Activated gamma-delta T cell (primary cell): ENCODE data around the gene TTLL5.
A peak's percentile ranks its signal among the peaks of the same experiment; 100 is the strongest.

Experiments
- DNase-seq: peaks from one replicate; lab custom pipeline; 2025; lab: John Stamatoyannopoulos, UW
- total RNA-seq, 2 donors: gene quantifications; one replicate each; lab custom pipeline; 2026; lab: John Stamatoyannopoulos, UW

Gene TTLL5
- 25.6 to 27.8 reads per million in 2 donors for total RNA-seq

DNA sequence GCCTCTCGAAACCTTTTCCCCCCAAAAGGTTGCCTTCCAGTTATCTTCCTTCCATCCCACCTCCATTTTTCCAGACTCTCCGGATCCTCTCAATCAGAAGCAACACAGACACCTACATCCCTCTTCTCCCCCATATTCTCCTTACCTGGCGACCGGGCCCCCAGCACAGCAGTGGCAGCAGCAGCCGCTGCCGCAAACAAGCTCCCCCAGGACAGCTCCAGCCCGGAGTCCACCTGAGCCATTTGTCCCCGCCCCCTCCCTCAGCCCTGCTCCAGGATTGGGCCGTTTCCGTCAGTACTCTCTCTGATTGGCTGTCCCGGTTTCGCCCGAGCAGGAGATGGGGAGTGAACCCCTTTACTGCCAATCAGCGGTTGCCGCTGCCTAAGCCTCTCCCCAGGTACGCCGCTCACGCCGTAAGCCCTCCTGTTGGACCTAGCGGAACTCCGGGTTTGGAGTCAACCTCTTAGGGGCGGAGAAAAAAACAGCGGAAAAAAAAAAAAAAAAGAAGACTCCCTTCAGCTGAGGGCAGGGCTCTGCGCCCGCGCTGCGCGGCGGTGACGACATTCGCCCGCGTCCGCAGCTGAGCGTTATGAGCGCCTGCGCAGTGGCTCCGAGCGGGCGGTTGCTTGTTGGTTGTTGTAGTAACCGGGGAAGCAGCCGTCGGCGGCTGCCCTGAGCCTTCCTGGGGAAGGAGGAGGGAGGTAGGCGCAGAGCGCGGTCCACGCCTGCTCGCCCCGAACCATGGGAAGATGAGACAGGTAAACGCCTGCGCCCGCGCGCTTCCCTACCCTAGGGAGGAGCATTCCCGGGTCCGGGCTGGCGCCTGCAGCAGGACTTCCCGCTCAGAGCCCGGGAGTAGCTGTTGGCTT is at the start of gene TTLL5, which contains the start of gene ERG28:
TSS of gene TTLL5 (plus strand) at position 617 of the 869 bp plus-strand sequence. CDS start 1,904 bp downstream, outside the sequence.
TSS of gene ERG28 (minus strand) at position 247 of the 869 bp plus-strand sequence. CDS start 3,374 bp downstream, outside the sequence.
- DNase-seq = peak; percentile 95

DNA sequence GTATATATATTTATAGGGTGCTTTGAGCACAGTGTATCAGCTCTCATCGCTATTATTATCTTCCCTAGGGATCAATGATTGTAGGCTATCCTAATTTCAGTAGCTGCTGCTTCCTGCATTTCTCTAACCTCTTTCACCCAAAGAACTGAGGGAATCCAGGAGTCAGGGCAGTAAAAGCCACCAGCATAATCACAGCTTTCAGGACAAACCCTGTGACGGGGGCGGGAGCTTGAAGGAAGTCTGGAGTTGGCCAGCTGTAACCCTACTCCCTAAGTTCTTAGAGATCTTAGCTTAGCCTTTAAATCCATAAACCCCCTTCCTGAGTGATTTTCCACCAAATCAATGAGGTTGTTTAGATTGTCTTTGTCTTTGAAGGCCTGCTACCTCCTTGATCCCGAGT is 48.9 kb upstream of the TTLL5 start:
- no peak for DNase-seq

- no peak for DNase-seq
Measured at GRCh38 chr14:75614179-75614578, 46.9 kb upstream of the TTLL5 start.

DNA sequence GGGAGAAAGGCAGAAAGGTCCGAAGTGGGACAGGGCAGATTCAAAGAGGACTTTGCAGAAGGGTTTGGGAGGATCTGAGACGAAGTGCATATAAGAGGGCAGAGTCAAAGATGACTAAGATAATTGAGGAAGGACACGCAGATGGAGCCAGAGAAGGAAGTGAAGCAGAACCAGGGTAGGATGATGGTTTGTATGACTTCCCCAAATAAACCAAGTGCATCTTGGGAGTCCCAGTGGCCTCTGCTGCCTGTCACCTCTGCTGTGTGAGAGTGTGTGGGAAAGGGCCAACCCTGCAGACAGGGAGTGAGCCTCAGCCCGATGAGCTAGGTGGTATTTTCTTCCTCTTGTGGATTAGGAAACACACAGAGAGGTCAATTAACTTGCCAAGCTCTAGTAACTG is 45.8 kb upstream of the TTLL5 start:
- no peak for DNase-seq

GRCh38 chr14:75619548-75619947 is 41.5 kb upstream of the TTLL5 start:
- no peak for DNase-seq

- DNase-seq = no peak
Measured at GRCh38 chr14:75625034-75625433, 36.0 kb upstream of the TTLL5 start.

GRCh38 chr14:75626396-75626795 is 34.6 kb upstream of the TTLL5 start:
- no peak for DNase-seq

DNA sequence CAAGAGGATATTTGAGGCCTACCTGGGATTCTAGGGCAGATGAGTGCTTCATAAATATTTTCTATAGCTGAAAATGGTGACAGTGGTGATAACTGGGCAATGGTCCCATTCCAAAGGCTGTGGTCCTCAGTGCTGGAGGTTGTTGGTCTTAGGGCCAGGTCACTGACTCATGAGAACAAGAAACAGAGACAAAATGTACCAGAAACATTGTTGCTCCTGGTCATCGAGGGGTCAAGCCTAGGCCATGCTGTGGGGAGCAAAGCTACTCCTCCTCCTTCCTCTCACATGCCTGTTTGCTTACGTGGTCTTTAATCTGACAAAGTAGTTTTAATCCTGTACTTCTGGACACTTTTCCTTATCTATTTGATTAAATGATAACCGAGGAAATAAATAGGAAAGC is 34.2 kb upstream of the TTLL5 start:
- no peak for DNase-seq

DNA sequence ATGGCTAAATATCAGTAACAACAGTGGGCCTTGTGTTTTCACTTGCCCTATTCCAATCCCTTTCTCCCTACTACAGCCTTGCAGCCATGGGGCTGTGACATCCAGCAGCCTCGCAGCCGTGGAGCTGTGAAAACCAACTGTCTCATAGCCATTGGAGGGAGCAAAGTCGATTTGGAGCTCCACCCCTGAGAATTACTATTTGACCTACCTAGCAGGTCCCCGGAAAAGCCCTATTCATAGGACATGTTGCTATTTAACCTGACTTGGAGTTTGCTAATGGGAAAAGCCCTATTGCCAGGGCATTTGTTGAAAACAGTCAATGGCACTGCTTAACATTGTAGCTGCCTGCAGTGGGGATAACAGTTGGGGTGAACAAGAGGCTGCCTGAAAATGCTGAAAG is 33.6 kb upstream of the TTLL5 start:
- no peak for DNase-seq

DNA sequence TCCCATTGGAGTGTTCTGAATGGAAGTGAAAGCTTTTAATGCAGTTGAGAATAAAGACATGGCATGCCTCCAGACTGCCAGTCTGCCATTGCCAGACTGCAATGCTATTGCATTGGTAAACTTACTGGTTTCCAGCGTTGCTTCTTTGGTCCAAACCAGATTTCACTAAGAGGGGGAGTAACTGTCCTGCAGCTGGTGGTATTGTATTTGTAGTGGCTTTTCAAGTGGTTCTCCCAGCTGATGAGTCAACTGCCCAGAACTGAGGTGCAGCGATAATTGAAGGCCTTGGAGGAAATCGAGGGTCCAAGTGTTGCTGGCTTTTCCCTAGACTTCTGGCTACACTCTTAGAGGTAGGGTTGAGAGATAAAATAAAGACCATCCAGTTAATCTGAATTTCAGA is 32.2 kb upstream of the TTLL5 start:
- no peak for DNase-seq

GRCh38 chr14:75630695-75631452 is 30.2 kb upstream of the TTLL5 start:
- no peak for DNase-seq

DNA sequence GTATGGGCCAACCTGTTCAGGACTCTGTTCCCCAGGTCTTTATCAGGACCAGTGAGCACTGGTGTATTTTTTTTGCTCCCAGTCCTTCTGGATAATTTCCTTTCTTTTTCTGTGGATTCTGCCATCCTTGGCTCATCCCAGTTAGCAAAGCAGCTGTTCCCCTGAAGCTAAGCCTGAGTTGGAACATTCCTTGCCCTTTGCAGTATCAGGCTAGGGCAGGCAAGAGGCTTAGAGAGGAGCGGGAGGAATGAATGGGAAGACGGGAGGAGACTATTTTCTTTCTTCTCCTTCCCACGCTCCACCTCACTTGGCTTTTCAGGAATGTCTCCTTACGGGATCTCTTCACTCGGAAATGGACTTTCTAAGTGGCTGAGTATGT is 29.6 kb upstream of the TTLL5 start:
- DNase-seq = no peak

GRCh38 chr14:75634848-75635247 is 26.2 kb upstream of the TTLL5 start:
- no peak for DNase-seq

- DNase-seq = no peak
Measured at GRCh38 chr14:75636100-75636692, 24.9 kb upstream of the TTLL5 start.

DNA sequence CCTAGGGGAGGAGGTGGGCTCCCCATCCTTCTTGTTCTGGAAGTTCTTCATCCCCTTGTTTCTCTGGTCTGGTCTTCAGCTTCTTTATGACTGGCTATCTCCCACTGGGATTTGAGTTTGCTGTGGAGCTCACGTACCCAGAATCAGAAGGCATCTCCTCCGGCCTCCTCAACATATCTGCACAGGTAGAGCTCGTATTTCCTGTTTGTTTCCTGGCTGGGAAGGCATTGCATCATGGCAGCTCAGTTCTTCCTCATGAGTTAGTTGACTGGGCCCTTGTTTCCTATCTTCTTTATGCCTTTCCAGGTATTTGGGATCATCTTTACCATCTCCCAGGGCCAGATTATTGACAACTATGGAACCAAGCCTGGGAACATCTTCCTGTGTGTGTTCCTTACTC is 20.2 kb upstream of the TTLL5 start:
- DNase-seq = no peak

GRCh38 chr14:75643985-75644384 is 17.1 kb upstream of the TTLL5 start:
- no peak for DNase-seq

- no peak for DNase-seq
Measured at GRCh38 chr14:75645056-75645455, 16.0 kb upstream of the TTLL5 start.

DNA sequence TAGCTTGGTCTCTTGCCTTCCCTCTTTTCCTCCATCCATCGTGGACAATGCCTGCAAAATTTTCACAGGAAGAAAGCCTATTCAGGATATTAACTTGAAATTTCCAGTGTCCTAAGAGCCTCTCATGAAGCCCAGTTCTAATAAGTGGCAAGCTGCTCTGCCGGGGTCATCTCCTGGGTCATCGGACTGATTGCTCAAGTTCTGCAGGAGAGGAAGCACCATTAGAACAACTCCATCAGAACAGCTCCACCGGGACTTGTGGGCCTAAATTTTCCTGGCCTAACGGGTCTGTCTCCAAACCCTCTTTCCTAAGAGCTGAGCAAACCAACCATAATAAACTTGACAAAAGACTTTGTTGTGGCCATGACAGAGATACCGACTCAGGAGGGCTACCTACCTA is 14.3 kb upstream of the TTLL5 start:
- DNase-seq = no peak

DNA sequence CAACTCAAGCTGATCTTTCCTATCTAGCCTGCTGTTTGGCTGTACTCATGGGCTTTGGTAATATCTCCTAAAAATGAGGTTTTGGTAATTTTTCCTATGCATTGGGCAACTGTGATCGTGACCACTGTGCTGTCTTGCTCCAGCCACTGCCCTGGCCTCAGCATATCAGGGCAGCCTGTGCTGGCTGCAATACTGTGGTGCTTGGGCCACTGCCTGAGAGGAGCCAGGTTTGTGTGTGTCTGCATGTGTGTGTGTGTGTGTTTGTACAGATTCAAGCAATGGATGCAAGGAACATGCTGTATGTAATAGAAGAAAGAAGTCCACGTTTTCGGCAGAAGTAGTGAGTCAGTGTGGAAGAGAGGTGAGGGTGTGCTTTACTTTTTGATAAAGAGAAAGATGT is 13.4 kb upstream of the TTLL5 start:
- no peak for DNase-seq

GRCh38 chr14:75648066-75648838 is 12.8 kb upstream of the TTLL5 start:
- DNase-seq = no peak

- no peak for DNase-seq
Measured at GRCh38 chr14:75649337-75649736, 11.7 kb upstream of the TTLL5 start.

DNA sequence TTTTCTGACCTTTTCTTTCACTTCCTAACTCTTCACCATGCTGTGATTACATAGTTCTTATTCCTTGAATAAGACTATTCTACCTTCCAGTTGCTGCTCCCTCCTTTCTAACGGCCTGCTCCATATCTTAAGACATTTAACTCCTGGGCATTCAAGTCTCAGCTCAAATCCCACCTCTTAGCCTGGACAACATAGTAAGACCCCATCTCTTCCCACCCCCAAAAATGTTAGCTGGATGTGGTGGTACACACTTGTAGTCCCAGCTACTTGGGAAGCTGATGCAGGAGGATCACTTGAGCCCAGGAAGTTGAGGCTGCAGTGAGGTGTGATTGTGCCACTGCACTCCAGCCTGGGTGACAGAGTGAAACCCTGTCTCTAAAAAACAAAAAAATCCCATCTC is 11.3 kb upstream of the TTLL5 start:
- DNase-seq = no peak
